GM19238 (cell line): ENCODE data around the gene DICER1.
"Not testable (repeated sequence)": the region's sequence is repeated elsewhere in the genome, so short reads cannot be mapped to it uniquely, and the experiment has no call there.

Experiments
- DNase-seq: peaks from one replicate; pipeline ENCODE4 v3.0.0; 2011; ENCODE audit warnings: low spot score; ENCODE audit not compliant: insufficient read length

Gene DICER1

DNA sequence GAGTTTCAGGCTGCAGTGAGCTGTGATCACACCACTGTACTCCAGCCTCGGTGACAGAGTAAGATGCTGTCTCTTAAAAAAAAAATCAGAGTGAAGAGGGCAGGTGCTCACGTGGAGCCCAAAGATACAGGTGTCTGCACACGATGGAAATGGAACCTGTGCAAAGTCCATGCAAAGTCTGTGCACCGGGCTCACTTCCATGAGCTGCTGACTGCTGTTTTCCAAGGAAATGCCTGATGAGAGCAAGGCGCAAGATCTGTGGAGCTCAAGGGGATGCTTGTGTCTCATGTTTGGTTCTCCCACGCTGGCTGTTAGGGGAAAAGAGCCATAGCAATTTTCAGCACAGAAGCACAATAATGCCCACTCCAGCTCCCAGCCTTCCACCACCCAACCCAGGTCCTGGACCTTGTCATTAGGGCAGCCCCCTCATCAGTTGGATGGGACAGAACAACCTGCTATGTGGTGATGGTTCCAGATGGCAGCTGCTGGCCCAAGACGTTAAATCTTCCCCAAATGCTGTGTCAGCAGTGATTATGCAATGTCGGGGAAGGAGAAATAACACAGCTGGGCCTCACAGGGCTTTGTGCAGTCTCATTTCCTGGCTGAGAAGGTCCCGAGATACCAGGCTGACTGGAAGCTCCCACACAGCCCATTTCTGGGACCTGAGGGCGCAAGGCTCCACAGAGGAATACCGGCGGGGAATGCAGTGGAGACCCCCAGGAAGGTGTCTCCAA, 27.9 kb upstream of the DICER1 start:
- DNase-seq: no peak

GRCh38 chr14:95184413-95184790, 27.1 kb upstream of the DICER1 start:
- DNase-seq: no peak

DNA sequence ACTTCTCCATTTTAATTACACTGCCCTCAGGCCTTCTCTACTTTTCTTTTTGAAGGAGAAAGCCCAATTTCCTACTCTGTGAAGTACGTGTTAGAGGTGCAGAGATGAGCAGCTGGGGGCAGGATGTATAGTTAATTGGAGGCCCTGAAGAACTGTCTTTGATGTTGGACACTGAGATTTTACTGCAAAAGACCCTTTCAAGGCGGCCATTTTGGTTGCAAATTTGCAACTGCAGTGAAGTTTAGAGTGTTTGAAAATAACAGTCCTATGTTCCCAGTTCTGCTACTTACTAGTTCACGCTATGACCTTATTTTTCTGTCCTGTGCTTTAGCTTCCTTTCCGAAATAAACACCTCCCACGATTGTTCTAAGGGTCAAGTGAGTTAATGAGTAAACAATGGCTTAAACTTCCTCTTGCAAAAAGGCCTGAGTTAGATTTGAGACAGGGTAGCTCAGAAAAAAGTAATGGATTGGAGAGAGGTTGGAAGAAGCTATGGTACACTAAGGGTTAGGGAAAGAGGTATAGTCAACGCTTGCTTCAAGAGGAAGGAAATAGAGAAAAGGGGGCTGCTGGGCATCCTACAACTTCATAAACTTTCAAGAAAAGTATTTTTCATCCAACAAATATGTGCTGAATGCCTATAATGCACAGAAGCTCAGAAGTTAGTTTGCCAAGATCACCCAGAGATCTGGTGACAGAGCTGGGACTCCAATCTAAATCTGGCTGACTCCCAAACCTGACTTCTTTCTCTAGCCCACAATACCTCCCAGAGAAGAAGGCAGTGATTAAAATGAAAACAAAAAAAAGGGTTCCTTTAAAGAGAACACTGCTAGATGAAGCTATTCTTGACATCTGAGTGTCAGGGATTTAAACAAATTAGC, 26.4 kb upstream of the DICER1 start:
- DNase-seq: no peak

GRCh38 chr14:95183082-95183481, 25.8 kb upstream of the DICER1 start:
- DNase-seq: no peak

GRCh38 chr14:95182379-95182778, 25.1 kb upstream of the DICER1 start:
- DNase-seq: no peak

- DNase-seq: no peak
These were observed 23.8 kb upstream of the DICER1 start for GRCh38 chr14:95180966-95181741.

GRCh38 chr14:95175670-95176069, 18.3 kb upstream of the DICER1 start:
- DNase-seq: not testable (repeated sequence)

DNA sequence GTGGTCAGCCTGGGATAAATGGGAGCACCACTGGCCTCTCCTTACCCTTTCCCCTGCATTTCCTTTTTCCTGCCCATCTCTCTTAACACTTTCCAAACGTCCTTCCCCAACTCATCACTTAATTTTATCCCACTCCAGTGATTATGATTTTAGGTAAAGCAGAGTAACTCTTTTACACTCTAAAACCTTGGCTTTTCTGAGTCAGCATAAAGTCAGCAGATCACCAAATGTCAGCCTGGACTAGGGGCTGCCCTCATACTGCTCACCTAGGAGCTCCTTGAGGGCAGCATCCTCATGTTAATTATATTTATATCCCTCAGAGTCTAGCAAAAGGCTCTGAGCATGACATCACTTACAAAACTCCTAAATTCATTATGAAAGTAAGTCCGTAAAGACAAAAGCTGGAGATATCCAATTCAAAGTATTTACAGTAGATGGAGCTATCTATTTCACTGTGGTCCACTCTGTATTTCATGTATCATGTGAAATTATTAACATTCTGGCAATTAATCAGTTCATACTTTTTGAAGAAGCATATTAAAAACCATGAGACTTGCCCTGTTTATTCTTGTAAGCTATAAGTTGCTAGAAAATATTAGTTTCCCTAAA, 17.0 kb upstream of the DICER1 start:
- DNase-seq: no peak

GRCh38 chr14:95173518-95173917, 16.2 kb upstream of the DICER1 start:
- no peak for DNase-seq

DNA sequence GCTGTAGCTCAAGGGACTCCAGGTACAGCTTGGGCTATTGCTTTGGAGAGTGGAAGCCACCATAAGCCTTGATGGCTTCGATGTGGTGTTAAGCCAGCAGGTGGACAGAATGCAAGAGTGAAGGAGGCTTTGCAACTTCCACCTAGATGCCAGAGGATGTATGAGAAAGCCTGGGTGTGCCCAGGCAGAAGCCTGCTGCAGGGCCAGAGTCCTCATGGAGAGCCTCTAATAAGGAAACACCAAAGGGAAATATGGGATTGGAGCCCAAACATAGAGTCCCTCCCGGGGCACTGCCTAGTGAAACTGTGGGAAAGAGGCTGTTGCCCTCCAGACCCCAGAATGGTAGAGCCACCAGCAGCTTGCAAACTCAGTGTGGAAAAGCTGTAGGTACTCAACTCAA, 9.8 kb upstream of the DICER1 start:
- DNase-seq: no peak

DNA sequence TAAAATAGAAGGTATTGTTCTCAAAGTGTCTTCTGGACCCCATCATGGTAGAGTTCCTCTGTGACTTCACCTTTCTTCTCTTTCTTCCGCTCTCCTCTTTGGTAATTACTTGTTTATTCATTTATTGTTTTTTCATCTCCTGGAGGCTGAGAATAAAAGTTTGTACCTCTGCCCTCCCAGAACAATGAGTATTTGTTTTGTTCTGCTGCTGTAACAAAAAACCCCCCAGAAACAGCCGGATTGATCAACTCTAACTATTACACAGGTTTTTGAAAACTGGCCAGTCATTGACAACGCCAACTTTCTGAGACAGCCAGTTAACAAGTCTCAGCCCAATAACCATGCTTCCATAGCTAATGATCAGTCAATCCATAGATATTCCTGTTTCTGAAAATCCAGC, 8.2 kb upstream of the DICER1 start:
- no peak for DNase-seq

GRCh38 chr14:95164506-95164905, 7.2 kb upstream of the DICER1 start:
- no peak for DNase-seq

GRCh38 chr14:95163666-95164065, 6.3 kb upstream of the DICER1 start:
- DNase-seq: no peak

- DNase-seq: no peak
These were observed 5.8 kb upstream of the DICER1 start for GRCh38 chr14:95163132-95163531.

GRCh38 chr14:95162641-95163040, 5.3 kb upstream of the DICER1 start:
- no peak for DNase-seq

DNA sequence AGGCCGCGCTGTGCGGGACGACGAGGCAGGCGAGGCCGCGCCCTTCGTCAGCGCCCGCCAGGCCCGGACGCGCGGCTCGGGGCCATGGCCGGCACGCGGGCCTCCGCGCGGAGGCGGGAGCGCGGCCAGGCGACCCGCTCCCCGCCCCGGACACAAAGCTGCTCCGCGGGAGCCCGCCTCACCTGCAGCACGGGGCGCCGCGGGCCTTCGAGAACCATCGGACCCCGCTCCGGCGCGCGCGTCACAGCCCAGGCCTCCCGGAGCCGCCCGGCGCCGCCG, 342 bp downstream of the DICER1 start:
- DNase-seq: no peak

DNA sequence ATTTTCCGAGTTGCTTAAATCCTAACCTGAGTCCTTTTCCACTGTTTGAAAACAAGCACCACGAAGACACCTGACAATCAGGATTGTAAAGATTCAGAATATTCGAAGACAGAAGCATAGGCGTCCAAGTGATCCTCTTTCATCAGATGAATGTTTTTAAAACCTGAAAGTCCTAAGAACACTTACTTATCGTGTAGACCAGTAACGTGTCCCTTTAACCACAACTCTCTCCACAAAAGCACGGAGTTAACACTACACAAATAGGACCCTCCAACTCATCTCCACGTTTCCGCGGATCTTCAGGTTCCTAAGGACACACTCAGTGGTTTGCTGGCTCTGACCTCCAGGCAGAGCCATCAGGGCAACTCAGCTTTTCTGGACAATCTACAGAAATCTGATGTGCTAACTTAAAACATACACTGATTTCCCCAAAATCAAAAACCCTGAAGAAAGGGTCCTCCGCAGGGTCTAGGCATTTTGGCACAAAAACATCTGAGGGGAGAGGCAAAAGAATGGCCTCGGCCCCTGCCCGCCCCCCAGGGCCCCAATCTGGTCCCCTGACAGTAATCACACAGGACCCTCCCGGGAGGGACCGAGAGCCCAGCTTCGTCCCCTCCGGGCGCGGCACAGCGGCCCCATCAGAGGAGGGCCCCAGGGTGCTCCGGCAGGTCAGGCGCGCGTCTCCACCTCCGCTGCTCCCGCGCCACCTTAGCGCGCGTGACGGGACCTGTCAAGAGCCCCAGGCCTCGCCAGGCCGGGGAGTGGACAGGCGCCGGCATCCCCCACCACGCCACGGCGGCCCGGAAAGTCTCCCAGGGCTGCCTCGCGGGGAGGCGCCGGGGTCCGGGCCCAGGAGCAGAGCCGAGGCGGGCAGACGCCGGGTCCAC, 925 bp downstream of the DICER1 start:
- DNase-seq: peak; percentile 37

- DNase-seq: no peak
These were observed 2.3 kb downstream of the DICER1 start for GRCh38 chr14:95155045-95155444.

DNA sequence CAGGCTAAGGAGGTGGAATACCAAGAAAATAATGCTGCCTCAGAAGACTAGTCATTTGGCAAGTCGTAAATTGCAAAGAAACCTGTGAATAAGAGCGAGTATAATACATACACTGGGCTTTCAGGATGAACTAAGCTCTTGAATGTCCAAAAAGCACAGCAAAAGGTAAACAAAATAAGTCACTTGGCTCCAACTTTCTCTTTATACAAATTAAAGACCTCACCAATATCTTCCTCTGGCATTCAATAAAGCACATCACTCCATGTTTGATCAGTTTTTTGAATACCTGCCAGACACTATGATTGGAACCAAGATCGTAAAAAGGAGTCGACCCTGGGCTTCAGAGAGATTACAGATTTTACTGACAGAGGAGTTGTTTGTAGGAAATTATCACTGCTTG, 3.5 kb downstream of the DICER1 start:
- DNase-seq: no peak

GRCh38 chr14:95151561-95151960, 5.8 kb downstream of the DICER1 start:
- DNase-seq: no peak

GRCh38 chr14:95150910-95151309, 6.4 kb downstream of the DICER1 start:
- DNase-seq: no peak
